ENCODE results near the gene C9orf152. TPM values are rescaled to one million over a fixed set of nuclear protein-coding genes. Genes with fewer than 3 reads are reported as not detected.

C9orf152 gene
- total RNA-seq, 1 experiment from 2014 or later: not detected

DNA sequence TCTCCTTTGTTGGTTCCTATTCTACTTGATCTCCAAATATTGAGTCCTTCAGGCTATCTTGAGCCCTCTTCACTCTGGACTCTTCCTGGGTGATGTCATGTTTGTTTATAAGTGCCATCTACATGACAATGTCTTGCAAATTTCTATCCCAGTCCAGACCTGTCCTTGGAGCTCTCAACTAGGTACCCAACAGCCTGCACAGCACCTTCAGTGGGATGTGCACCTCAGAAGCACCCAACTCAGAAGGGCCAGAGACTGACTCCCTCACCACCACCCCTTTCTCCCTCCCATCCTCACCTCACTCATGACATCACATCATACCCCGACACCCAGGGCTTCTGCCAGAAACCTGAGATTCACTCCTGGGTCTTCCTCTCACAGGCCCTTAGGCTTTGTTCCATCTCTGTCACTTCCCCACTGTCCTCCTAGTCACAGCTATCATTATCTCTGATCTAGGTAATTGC lies 33.9 kb upstream of the C9orf152 start:
- TF ChIP-seq, protein P1, sequence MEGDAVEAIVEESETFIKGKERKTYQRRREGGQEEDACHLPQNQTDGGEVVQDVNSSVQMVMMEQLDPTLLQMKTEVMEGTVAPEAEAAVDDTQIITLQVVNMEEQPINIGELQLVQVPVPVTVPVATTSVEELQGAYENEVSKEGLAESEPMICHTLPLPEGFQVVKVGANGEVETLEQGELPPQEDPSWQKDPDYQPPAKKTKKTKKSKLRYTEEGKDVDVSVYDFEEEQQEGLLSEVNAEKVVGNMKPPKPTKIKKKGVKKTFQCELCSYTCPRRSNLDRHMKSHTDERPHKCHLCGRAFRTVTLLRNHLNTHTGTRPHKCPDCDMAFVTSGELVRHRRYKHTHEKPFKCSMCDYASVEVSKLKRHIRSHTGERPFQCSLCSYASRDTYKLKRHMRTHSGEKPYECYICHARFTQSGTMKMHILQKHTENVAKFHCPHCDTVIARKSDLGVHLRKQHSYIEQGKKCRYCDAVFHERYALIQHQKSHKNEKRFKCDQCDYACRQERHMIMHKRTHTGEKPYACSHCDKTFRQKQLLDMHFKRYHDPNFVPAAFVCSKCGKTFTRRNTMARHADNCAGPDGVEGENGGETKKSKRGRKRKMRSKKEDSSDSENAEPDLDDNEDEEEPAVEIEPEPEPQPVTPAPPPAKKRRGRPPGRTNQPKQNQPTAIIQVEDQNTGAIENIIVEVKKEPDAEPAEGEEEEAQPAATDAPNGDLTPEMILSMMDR (conservative IDR thresholded peaks at IDR 0.05; ENCODE audit: low read depth, low read length): no peak
- no peak for TF ChIP-seq EZH2 (IDR thresholded peaks at IDR 0.05; ENCODE audit: borderline replicate concordance, low read depth, low read length, poor library complexity, severe bottlenecking)

DNA sequence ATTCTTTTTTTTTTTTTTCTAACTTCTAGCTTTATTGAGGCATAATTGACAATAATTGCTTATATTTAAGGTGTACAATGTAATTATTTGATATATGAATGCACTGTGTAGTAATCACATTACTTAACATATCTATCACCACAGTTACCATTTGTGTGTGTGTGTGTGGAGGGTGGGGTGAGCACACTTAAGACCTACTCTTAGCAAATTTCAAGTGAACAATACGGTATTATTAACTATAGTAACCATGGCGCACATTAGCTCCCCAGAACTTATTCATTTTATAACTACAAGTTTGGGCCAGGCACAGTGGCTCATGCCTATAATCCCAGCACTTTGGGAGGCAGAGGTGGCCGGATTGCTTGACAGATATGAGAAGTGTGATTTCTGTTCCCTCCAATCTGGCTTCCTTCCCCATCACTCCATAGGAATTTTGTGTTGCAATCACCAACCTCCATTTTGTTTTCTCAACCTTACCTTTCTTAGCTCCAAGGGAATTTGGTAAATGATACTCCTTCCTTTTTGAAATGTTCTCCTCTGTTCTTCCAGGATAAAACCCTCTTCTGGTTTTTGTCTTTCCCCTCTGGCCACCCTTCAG lies 33.4 kb upstream of the C9orf152 start:
- POLR2A ChIA-PET (ENCODE audit: low non-redundant PET): no interaction called here
- CTCF ChIA-PET: no interaction called here

More for the DNA sequence above, 33.9 kb upstream of the C9orf152 start:
- ChIA-PET POLR2A (ENCODE audit: low non-redundant PET) (no interaction called here), CTCF (no interaction called here)
- no peaks in the 10 kb centered on the region for H3K9me3 ChIP-seq (ENCODE audit: low read depth, low read length, poor library complexity, severe bottlenecking)
- H3K27me3 ChIP-seq (replicated peaks; ENCODE audit: insufficient read depth, low read depth, low read length, poor library complexity): no peaks in the 10 kb centered on the region
- no TSS peak for BruUV-seq (replicated peaks)
- H3K27ac ChIP-seq (ENCODE audit: low read depth, low read length, poor library complexity, severe bottlenecking): no peak overlapping the region
- no peaks in the 10 kb centered on the region for H3K4me1 ChIP-seq (ENCODE audit: insufficient read depth, low read length, poor library complexity, severe bottlenecking)
- intact Hi-C loops (cut with micrococcal nuclease; ENCODE audit: unreplicated experiment): no loop called here
- peaks cover 32% of the 10 kb centered on the region for H3K36me3 ChIP-seq (ENCODE audit: insufficient read depth, low read length, poor library complexity, severe bottlenecking)
- no peak overlapping the region for H3K4me3 ChIP-seq (ENCODE audit: low read depth, low read length, poor library complexity, severe bottlenecking)
- DNase-seq (ENCODE audit: low spot score): no peak

DNA sequence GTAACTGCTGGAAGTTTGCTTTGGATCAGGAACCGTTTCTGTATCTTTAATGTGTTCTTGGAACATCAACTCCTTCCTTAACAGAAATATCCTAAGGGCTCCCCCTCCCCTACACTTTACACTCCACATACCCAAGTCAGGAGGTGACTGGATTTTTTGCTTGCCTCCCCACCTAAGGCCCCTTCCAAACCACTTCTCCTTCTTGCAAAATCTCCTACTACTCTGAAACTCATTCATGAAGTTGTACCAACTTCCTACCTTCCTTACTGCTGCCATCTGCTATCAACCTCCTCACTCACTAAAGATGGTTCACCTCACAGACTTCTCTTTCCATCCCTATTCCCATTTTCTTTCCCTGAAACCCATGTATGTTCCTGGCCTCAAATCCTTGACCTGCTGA lies 32.2 kb upstream of the C9orf152 start:
- no peaks in the 10 kb centered on the region for H3K4me1 ChIP-seq (ENCODE audit: insufficient read depth, low read length, poor library complexity, severe bottlenecking)
- intact Hi-C loops (cut with micrococcal nuclease; ENCODE audit: unreplicated experiment): no loop called here
- BruUV-seq (replicated peaks): no TSS peak
- CTCF ChIA-PET: no interaction called here
- POLR2A ChIA-PET (ENCODE audit: low non-redundant PET): no interaction called here
- peaks cover 25% of the 10 kb centered on the region for H3K36me3 ChIP-seq (ENCODE audit: insufficient read depth, low read length, poor library complexity, severe bottlenecking)
- no peak for DNase-seq (ENCODE audit: low spot score)
- no peak overlapping the region for H3K27ac ChIP-seq (ENCODE audit: low read depth, low read length, poor library complexity, severe bottlenecking)
- TF ChIP-seq EZH2 (IDR thresholded peaks at IDR 0.05; ENCODE audit: borderline replicate concordance, low read depth, low read length, poor library complexity, severe bottlenecking): no peak
- TF ChIP-seq, protein P1 (conservative IDR thresholded peaks at IDR 0.05; ENCODE audit: low read depth, low read length): no peak
- no peaks in the 10 kb centered on the region for H3K9me3 ChIP-seq (ENCODE audit: low read depth, low read length, poor library complexity, severe bottlenecking)
- no peaks in the 10 kb centered on the region for H3K27me3 ChIP-seq (replicated peaks; ENCODE audit: insufficient read depth, low read depth, low read length, poor library complexity)
- no peak overlapping the region for H3K4me3 ChIP-seq (ENCODE audit: low read depth, low read length, poor library complexity, severe bottlenecking)

More for the DNA sequence above, 33.4 kb upstream of the C9orf152 start:
- no peak for TF ChIP-seq EZH2 (IDR thresholded peaks at IDR 0.05; ENCODE audit: borderline replicate concordance, low read depth, low read length, poor library complexity, severe bottlenecking)
- TF ChIP-seq, protein P1 (conservative IDR thresholded peaks at IDR 0.05; ENCODE audit: low read depth, low read length): no peak
- Histone ChIP-seq H3K9me3 (ENCODE audit: low read depth, low read length, poor library complexity, severe bottlenecking) (no peaks in the 10 kb centered on the region), H3K36me3 (ENCODE audit: insufficient read depth, low read length, poor library complexity, severe bottlenecking) (peaks cover 29% of the 10 kb centered on the region), H3K4me1 (ENCODE audit: insufficient read depth, low read length, poor library complexity, severe bottlenecking) (no peaks in the 10 kb centered on the region), H3K4me3 (ENCODE audit: low read depth, low read length, poor library complexity, severe bottlenecking) (no peak overlapping the region), H3K27ac (ENCODE audit: low read depth, low read length, poor library complexity, severe bottlenecking) (no peak overlapping the region), H3K27me3 (replicated peaks; ENCODE audit: insufficient read depth, low read depth, low read length, poor library complexity) (no peaks in the 10 kb centered on the region)
- intact Hi-C loops (cut with micrococcal nuclease; ENCODE audit: unreplicated experiment): no loop called here
- BruUV-seq (replicated peaks): no TSS peak
- no peak for DNase-seq (ENCODE audit: low spot score)

Data from A673 (cell line).